GM19023 (cell line): ENCODE measurements around the gene C2orf92.

Source experiments
- ATAC-seq: cut with Tn5 transposase; IDR thresholded peaks from one replicate; pipeline ENCODE4 v1.9.1; 2021; ENCODE audit warnings: mild to moderate bottlenecking, moderate library complexity; ENCODE audit not compliant: unreplicated experiment

Gene C2orf92

DNA sequence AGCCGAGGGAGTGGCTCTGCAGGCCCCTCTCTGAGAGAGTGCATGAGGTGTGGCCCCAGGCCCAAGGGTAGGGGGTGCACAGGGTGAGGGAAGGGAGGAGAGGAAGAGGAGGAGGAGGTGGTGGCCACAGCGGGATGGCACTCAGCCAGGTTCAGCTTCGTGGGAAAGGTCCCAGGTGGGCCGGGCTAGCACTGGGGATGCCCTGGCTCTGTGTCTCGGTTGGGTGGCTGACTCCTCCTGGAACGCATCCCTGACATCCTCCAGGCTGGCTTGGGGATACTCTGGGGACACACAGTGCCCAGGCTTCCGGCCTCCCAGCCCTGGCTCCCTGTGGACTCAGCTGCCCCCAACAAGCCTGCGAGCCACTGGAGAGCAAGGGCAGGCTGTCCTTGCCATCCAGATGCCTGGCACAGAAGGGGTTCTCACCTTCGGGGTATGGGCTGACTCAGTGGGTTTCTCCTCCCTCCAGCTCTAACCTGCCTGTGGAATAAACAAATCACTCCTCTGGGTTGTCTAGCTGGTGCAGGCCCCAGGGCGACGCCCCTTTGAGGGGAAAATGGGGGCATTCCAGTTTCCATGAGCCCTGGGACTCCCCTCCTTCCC, 43.3 kb downstream of the C2orf92 start:
- ATAC-seq: no peak

DNA sequence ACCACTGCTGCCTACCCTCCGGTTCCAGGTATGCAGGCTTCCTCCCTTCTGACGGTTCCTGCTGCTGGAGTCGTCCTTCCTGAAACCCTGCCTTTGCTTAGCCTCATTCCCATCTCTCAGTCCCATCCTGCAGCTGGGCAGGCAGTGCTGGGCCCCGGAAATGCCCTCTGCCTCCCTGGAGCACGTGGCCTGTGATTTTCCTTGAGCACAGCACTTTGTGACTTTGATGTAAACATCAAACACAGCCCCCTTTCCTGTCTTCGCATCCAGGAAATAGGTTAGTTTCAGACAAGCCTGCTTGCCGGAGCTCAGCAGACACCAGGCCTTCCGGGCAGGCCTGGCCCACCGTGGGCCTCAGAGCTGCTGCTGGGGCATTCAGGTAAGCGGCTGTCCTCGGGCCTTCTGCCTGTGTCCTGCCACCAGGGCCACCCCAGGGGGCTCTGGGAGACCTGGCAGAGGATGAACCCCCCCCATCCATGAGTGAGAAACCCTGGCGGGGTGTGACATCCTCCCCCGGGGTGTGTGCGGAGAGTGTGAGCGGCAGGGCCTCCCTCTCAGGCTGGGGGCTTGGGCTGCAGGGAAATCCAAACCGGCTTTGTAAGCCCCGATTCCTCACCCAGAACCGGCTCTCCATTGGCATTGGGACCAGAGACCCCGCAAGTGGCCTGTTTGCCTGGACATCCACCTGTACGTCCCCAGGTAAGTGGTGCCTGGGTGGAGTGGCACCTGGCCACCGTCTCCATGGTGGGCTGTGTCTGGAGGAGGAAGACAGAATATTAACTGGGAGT, 44.0 kb downstream of the C2orf92 start, which contains the start of gene ZAP70:
Gene ZAP70 (plus strand): TSS at position 281 of the 788 bp plus-strand sequence. CDS start 10,461 bp downstream, outside the sequence.
- no peak for ATAC-seq

DNA sequence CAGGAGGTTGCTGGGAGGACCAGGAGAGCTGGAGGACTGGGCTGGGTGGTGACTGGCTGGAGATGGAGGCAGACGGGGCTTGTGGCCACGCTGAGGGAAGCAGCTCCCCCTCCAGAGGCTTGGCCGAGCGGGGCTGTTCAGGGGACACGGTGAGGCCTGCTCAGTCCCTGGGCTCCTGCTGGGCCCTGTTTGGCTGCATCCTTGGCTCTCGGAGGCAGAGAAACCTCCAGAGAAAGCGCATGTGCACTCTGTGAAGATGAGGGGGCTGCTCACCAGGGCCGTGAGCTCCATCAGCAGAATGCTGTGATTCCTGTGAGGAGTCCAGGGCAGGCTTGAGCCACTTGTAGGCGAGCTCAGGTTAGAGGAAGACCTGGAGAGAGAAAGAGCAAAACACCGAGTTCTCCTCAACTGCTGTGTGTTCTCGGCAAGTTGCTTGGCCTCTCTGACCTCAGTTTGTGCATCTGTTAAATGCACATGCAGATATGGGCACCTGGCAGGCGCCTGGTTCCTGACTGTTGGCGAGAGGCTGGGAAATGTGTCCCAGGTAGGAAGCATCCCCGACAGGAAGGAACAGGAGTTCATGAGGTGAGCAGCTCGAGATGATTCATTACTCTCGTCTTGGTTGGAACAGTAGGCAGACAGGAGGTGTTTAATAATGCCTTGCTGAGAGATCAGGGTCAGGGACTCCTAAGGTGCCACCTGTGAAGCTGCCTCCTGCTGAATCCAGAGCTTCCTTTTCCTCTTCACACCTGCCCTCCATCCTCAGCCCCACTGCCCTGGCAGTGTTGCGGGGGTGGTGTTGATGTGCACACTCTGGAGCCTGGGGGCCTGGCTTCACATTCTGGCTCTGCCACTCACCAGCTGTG, 44.8 kb downstream of the C2orf92 start:
- ATAC-seq: no peak

DNA sequence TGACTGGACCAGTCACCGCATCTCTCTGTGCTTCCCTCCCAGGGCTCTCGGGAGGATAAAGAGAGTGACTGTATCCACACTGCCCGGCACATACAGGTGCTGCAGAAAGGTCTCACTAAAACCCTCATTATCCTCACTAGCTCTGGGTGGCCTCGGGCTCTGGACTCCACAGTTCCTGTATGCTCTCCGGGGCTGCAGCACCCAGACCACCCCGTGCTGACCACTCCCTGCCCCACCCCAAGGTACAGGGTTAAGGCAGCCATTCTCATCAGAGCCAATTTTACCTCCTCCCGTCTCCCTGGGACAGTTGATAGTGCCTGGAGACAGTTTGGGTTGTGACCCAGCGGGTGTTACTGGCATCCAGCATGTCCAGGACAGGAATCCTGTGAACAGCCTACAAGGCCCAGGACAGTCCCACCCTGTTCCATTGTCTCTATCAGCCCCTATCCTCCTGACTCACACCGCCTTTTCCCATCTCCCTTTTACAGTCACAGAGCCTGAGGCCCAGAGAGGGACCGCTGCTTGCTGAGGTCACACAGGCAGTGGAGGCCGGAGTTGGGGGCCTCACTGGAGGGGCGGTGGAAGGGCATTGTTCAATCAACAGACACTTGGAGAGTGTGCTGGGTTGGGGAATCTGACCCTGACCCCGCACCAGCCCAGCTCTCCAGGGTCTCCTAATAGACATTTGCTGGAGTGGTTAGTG, 45.6 kb downstream of the C2orf92 start:
- ATAC-seq: no peak

DNA sequence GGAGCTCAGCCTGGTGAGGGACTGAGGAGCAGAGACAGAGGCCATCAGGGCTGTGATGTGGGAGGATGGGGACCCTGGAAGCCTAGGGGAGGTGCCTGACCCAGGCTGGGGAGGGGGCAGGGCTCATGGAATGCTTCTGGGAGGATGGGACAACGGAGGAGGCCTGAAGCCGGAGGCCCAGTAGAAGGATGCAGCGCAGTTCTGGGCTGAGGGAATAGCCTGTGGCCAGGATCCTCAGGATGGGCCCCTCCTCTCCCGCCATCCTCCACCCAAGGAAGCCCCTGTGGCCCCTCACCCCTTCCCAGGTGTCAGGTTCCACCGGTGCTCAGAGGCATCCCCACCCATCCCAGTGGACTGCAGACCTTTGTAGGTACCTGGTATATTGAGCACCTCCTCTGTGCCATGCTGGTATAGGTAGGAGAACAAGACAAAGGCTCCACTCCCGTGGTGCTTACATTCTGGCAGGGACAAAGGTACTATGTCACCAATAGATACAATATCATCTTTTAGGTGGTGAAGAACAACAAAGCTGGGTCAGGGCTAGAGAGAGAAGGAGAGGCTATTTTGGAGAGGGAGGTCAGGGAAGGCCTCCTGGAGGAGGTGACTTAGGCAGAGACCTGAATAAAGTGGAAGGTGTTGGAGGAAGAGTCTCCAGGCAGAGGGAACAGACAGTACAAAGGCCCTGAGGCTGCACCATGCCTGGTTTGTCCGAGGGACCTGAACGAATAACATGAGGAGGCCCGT, 46.6 kb downstream of the C2orf92 start:
- ATAC-seq: no peak

DNA sequence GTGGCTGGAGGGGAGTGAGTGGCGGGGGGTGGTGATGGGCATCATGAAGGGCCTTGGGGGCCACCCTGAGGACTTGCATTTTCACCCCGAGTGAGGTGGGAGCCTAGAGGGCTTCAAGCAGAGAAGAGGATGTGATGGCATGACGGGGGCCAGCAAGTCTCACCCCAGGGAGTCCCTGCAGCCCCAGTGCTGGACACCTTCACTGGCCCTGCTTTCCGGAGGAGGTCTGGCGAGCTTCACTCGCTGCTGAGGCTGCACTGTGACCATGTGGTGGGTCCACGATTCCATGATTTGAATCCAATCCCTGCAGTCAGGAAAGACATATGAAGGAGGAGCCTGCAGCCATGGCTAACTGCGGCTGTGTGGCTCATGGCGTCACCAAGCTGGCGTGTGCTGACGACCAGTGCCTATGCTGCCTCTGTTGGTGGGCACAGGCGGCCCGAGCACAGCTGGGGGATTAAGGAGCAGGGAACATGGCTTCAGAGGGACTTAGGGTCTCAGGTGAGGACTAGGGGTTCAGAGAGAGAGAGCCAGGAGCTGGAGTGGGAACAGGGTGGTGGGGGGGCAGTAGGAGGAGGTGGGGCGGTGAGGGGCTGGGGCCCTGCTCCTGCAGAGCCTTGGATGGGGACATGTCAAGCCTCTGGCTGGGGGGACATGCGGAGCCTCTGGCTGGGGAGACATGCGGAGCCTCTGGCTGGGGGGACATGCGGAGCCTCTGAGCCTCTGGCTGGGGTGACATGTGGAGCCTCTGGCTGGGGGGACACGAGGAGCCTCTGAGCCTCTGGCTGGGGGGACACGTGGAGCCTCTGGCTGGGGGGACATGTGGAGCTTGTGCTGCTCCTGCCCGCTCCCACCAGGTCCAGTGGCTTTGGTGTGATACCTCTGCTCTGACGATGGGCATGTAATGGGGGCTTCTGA, 47.4 kb downstream of the C2orf92 start:
- ATAC-seq: no peak

DNA sequence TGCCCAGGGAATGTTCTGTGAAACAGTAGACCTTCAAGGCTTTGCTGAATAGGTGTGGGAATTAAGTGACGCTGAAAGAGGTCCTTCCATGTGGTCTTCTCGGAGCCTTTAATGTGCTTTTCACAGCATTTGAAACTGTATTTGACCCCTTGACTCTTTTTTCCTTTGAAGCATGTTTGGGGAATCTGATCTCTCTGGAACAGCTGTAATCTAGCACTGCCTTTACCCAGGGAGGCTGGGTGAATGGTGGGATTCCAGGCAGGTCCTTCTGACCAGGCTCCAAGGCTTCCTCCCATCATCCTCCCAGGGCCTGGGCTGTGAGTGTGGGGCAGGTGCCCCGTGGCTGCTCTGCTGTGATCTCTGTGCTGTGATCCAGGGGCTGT, 48.1 kb downstream of the C2orf92 start:
- ATAC-seq: no peak

DNA sequence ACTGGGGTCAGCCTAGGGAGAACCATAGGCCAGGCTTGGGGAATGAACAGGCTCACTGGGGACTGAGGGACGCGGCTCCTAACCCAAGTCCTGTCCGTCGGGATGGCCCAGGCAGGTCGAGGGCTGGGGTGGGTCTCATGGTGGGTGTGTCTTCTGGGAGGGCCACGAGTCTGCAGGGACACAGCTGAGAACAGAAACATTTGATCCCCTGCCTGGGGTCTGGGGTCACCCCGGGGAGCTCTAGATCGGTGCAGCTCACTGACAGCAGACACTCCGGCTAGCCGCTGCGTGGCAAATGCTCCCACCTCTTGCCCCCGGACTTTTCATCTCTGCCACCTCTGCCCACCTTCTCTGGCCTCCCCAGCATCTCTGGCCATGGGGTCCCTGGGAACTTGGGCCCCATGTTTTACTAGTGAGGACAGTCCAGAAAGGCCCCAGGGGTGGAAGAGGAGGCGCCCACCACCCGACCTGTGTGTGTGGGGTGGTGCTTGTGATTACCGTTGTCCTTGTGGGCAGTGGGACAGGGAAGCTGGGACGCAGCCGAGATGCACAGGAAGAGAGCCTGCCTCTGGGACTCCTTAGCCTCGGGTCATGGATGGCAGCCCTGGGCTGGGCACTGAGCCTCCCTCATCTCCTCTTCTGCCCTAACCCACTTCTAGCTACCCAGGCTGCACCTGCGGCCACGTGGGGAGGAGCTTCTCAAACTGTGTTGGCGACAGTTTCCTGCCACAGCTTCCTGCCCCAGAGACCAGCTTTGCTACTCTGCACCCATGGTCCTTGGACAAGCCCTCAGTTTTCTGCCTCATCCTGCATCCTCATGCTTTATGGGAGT, 48.8 kb downstream of the C2orf92 start:
- peak; percentile 81 for ATAC-seq

DNA sequence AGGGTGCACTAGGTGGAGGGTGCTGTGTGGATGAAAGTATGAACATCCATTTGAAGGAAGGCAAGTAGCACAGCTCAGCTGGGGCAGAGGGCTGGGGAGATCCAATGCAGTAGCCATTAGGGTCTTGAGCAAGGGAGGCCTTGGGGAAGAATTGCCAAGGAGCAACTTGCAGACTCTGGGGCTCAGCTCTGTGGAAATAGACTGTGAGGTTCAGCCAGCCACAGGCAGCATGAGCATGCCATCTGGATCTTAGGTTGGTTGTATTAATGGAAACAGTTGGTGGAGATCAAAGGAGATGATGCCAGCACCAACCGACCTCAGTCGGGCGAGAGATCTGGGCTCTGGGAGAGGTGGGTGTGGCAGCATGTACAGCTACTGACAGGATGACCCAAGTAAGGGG, 49.4 kb downstream of the C2orf92 start:
- ATAC-seq: no peak

DNA sequence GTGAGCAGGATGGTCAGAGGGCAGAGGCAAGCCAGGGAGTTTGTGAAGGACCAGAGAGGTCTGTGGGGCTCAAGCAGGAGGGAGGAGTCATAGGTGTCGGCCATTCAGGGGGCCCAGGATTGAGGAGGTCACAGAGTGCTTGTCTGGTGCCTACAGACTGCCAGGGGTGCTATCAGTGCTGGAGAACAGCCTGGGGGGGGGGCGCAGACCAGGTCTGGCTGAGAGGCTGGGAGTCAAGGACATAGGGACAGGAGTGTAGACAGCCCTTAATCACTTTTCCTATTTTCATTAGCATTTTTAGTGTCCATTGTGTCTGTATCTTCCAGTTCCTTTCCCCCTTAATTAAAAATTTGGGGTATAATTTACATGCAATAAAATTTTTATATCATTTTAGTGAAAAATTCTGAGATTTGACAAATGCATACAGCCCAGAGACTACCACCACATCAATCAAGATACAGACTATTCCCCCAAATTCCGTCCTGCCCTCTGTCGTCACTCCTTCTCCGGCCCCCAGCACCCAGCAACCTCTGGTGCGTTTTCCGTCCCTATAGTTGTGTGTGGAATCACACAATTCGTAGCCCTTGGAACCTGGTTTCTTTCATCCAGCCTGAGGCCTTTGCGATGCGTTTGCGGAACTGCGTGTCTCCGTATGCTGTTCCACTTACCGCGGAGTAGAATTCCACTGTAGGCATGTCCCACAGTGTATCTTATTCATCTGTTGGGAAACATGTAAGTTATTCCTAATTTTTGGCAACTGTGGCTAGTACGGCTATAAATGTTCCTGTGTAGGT, 50.0 kb downstream of the C2orf92 start:
- ATAC-seq: no peak

DNA sequence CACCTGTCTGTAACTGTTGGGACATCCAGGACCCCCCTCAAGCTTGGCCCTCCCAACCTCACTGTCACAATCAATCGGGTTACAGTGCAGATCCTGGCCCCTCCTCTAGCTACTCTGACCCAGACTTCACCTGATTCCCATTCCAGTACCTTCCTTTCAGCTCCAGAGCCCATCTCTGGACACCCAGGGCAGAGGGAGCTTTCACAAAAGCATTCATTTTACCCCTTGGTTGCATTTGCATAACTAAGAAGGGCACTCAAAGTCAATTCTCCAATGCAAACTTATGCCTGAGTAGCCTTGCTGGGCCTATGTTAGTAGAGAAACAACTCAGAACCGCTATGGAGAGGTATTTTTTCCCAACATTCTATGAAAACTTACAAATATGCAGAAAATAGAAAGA, 51.2 kb downstream of the C2orf92 start:
- ATAC-seq: no peak

DNA sequence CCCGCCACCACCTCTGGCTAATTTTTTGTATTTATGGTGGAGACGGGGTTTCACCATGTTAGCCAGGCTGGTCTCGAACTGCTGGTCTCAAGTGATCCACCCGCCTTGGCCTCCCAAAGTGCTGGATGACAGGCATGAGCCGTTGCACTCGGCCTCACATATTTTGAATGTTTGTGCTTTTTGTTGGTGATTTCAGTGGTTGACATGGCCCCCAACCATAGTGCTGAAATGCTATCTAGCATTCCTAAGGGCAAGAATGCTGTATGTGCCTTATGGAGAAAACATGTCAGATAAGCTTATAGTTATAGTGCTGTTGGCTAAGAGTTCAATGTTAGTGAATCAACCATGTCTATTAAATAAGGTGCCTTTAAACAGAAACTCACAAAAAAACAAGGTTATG, 52.7 kb downstream of the C2orf92 start:
- no peak for ATAC-seq

DNA sequence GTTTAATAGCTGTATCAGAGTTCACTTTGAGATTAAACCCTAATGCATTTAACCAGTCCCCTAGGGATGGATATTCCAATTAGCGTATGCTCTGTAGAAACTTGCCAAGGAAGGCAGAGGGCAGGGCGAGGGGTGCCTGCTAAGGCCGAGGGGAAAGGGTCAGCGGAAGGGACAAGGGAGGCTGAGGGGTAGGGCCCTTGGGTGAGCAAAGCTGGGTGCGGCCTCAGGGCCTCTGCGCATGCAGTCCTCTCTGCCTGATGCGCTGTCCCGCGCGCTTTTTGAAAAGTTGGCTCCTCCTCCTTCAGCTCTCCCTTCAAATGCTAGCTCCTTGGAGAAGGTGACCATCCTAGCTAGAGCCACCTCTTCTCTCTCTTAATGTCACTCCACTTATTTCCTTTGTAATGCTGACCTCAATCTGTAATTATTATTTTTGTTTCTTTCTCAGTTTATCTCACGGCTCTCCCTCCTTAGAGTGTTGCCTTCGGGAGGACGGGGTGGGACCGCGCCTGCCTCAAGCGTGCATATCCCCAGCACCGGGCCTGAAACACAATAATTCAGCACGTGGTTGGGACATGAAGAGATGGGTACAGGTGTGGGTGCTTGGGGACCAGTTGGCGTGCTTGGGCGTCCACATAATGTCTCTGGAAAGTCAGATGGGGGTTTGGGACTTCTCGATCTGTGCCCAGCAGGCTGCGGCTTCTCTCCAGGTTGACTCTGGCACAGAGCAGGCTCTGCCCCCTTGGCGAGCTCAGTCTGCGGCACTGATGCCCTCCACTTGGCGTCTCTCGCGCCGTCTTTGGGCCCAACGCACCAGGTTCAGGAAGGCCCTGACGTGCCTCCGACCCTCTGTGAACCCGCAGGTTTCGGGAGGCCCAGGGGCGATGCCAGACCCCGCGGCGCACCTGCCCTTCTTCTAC, 53.9 kb downstream of the C2orf92 start:
- no peak for ATAC-seq

DNA sequence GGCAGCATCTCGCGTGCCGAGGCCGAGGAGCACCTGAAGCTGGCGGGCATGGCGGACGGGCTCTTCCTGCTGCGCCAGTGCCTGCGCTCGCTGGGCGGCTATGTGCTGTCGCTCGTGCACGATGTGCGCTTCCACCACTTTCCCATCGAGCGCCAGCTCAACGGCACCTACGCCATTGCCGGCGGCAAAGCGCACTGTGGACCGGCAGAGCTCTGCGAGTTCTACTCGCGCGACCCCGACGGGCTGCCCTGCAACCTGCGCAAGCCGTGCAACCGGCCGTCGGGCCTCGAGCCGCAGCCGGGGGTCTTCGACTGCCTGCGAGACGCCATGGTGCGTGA, 54.5 kb downstream of the C2orf92 start:
- ATAC-seq: no peak

DNA sequence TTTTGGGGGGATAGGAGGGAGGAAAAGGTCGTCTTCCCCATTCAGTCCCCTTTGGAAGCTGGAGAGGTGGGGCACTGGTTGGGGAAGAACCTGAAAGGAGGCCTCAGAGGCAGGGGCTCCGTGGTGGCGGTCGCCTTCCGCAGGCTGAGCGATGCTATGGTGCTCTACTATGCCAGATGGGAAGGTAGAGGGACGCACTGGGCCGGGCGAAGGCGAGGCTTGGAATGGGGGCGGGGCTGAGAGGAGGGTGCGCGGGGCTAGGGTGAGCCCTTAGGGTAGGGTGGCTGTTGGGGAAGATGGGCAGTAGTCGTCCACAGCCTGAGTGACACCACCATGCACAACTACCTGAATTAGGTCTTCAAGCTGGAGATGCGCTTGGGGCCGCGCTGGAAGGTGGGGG, 55.0 kb downstream of the C2orf92 start:
- ATAC-seq: no peak

DNA sequence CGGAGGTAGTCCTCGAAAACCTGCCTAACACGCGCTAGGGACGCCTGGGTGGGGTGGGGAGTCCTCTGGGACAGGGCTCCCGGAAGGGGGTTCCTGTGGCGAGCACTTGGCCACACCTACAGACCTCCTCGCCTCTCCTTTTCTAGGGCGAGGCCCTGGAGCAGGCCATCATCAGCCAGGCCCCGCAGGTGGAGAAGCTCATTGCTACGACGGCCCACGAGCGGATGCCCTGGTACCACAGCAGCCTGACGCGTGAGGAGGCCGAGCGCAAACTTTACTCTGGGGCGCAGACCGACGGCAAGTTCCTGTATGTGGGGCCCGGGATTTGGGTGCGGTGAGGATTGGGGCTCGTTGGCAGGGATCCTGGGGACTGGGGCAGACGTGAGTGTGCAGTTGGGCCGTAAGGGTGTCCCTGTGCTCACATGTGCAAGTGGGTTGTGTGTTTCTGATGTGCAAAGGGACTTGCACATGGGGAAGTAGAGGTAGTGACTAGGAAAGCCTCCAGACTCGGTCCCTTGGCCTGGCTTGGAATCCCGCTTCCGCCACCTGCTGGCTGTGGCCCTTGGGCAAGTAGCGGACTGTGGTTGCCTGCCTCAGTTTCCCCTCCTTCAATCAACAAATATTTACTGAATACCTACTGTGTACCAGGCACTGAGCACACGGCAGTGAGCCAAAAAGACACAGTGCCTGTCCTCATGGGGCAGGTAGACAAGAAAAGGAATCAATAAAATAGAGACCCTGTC, 55.6 kb downstream of the C2orf92 start:
- ATAC-seq: no peak
